WTC11 (cell line): Measurements from ENCODE around the gene PNLIPRP1.
A peak's percentile ranks its signal among the peaks of the same experiment; 100 is the strongest.

Experiments used
- ZNF232 ChIP-seq: sonication (generic); formaldehyde crosslinking; IDR thresholded peaks from 2 replicates; pipeline ENCODE4 v1.8.0; 2022; ENCODE audit warnings: mild to moderate bottlenecking, missing genetic modification reagents
- ZNF263 ChIP-seq: sonication (generic); formaldehyde crosslinking; IDR thresholded peaks from 2 replicates; pipeline ENCODE4 v1.8.1; 2022; ENCODE audit warnings: low read depth, mild to moderate bottlenecking, moderate library complexity, missing genetic modification reagents
- TF ChIP-seq, protein P1 (sequence below): fragments of 200-600 bp; IDR thresholded peaks from 2 replicates; pipeline ENCODE4 v1.8.0; 2022; ENCODE audit warnings: antibody characterized with exemption
- TF ChIP-seq, protein P2 (sequence below): sonication (generic); formaldehyde crosslinking; IDR thresholded peaks from 2 replicates; pipeline ENCODE4 v1.8.1; 2023; ENCODE audit warnings: mild to moderate bottlenecking, missing genetic modification reagents

DNA sequence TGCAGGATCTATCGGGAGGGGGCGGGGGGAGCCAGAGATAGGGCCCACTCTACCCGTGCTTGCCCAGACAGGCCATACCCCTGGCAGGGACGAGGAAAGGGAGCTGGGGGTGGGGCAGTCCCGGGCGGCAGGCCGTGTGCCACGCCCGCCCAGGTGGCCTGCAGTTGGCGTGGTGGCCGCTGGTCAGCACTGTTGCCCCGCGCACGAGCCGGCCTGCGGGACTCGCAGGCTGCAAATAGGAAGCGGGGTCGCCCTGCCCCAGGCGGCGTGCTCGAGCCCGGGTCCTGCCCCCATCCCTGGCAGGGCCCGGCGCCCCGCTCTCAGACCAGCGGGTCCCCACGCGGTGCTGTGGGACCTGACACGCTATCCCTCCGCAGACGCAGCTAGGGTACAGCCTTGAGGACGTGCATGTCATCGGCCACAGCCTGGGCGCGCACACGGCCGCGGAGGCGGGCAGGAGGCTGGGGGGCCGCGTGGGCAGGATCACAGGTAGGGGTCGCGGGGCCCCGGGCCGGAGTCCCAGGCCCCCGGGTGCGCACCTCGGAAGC lies 36.7 kb downstream of the PNLIPRP1 start:
- TF ChIP-seq ZNF232 (CRISPR knock-in tag), result no peak
- TF ChIP-seq, protein P1, sequence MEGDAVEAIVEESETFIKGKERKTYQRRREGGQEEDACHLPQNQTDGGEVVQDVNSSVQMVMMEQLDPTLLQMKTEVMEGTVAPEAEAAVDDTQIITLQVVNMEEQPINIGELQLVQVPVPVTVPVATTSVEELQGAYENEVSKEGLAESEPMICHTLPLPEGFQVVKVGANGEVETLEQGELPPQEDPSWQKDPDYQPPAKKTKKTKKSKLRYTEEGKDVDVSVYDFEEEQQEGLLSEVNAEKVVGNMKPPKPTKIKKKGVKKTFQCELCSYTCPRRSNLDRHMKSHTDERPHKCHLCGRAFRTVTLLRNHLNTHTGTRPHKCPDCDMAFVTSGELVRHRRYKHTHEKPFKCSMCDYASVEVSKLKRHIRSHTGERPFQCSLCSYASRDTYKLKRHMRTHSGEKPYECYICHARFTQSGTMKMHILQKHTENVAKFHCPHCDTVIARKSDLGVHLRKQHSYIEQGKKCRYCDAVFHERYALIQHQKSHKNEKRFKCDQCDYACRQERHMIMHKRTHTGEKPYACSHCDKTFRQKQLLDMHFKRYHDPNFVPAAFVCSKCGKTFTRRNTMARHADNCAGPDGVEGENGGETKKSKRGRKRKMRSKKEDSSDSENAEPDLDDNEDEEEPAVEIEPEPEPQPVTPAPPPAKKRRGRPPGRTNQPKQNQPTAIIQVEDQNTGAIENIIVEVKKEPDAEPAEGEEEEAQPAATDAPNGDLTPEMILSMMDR, result peak; percentile 45
- TF ChIP-seq ZNF263 (CRISPR knock-in tag), result no peak
- TF ChIP-seq, protein P2, sequence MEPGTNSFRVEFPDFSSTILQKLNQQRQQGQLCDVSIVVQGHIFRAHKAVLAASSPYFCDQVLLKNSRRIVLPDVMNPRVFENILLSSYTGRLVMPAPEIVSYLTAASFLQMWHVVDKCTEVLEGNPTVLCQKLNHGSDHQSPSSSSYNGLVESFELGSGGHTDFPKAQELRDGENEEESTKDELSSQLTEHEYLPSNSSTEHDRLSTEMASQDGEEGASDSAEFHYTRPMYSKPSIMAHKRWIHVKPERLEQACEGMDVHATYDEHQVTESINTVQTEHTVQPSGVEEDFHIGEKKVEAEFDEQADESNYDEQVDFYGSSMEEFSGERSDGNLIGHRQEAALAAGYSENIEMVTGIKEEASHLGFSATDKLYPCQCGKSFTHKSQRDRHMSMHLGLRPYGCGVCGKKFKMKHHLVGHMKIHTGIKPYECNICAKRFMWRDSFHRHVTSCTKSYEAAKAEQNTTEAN (CRISPR knock-in tag), result no peak
